ENCODE data around the gene ELOVL6. TPM values are rescaled to one million over a fixed set of nuclear protein-coding genes. Genes with fewer than 3 reads are reported as not detected.

Gene ELOVL6
- total and polyA plus RNA-seq, 11 donors: 0.50 to 22.4 (median 2.9) TPM

GRCh38 chr4:110135076-110135475 lies 63.3 kb downstream of the ELOVL6 start:
- Histone ChIP-seq H3K27me3 (no peaks in the 10 kb centered on the region), H3K4me3 (no peak overlapping the region), H3K4me1 (no peaks in the 10 kb centered on the region), H3K36me3 (no peaks in the 10 kb centered on the region), H3K9me3 (no peaks in the 10 kb centered on the region), H3K27ac (no peak overlapping the region)
- ATAC-seq (no peak), DNase-seq (no peak)
- no peak for TF ChIP-seq CTCF (IDR thresholded peaks at IDR 0.05)
- no peak for TF ChIP-seq POLR2A (IDR thresholded peaks at IDR 0.05)
- intact Hi-C loops (cut with DNase I): no loop called here
- WGBS, 4 donors: 96 to 99% (median 97%) methylated on average over 2 of the region's 2 CpGs

- no peak for ATAC-seq
Observed at GRCh38 chr4:110134269-110134869, 64.0 kb downstream of the ELOVL6 start.

GRCh38 chr4:110132816-110133719 lies 65.3 kb downstream of the ELOVL6 start:
- Histone ChIP-seq H3K27me3 (no peaks in the 10 kb centered on the region), H3K36me3 (no peaks in the 10 kb centered on the region), H3K4me1 (no peaks in the 10 kb centered on the region), H3K27ac (no peak overlapping the region), H3K9me3 (no peaks in the 10 kb centered on the region), H3K4me3 (no peak overlapping the region)
- DNase-seq (no peak), ATAC-seq (no peak)
- TF ChIP-seq POLR2A (IDR thresholded peaks at IDR 0.05) (no peak), CTCF (IDR thresholded peaks at IDR 0.05) (no peak)
- intact Hi-C loops (cut with DNase I): no loop called here
- 82 to 88% (median 86%) methylated on average over 6 of the region's 6 CpGs for WGBS, 4 donors

More at GRCh38 chr4:110134269-110134869, 64.0 kb downstream of the ELOVL6 start:
- no peaks in the 10 kb centered on the region for H3K9me3 ChIP-seq
- H3K27ac ChIP-seq: no peak overlapping the region
- no peaks in the 10 kb centered on the region for H3K4me1 ChIP-seq
- H3K4me3 ChIP-seq: no peak overlapping the region
- WGBS, 4 donors: 88 to 93% (median 91%) methylated on average over 3 of the region's 3 CpGs
- H3K27me3 ChIP-seq: no peaks in the 10 kb centered on the region
- DNase-seq: no peak
- no peaks in the 10 kb centered on the region for H3K36me3 ChIP-seq
- no peak for TF ChIP-seq POLR2A (IDR thresholded peaks at IDR 0.05)
- intact Hi-C loops (cut with DNase I): no loop called here

GRCh38 chr4:110131916-110132315 lies 66.5 kb downstream of the ELOVL6 start:
- Histone ChIP-seq H3K9me3 (no peaks in the 10 kb centered on the region), H3K4me3 (no peak overlapping the region), H3K36me3 (no peaks in the 10 kb centered on the region), H3K27me3 (no peaks in the 10 kb centered on the region), H3K4me1 (no peaks in the 10 kb centered on the region), H3K27ac (no peak overlapping the region)
- ATAC-seq (no peak), DNase-seq (no peak)
- TF ChIP-seq CTCF (IDR thresholded peaks at IDR 0.05) (no peak), POLR2A (IDR thresholded peaks at IDR 0.05) (no peak)
- intact Hi-C loops (cut with DNase I): no loop called here
- 81 to 84% (median 82%) methylated on average over 3 of the region's 3 CpGs for WGBS, 4 donors
